SU-DHL-6 (cell line): ENCODE data around the gene GRID2.

Experiments used
- H2AFZ ChIP-seq: fragments of 200-600 bp; sonication (generic); 2 replicates; pipeline ENCODE4 v1.6.1; 2014; ENCODE audit warnings: low read depth, mild to moderate bottlenecking, moderate library complexity, mixed read lengths, antibody characterized with exemption, low read length; ENCODE audit not compliant: severe bottlenecking
- H3F3A ChIP-seq: fragments of 200-600 bp; shearing (Covaris generic); 2 replicates; pipeline ENCODE4 v1.6.0; 2016; ENCODE audit warnings: antibody characterized with exemption, mild to moderate bottlenecking; ENCODE audit not compliant: insufficient read depth
- H3K27ac ChIP-seq: fragments of 200-600 bp; sonication (generic); 2 replicates; pipeline ENCODE4 v1.5.1; 2016; ENCODE audit warnings: low read depth, mild to moderate bottlenecking, low read length, moderate library complexity, mixed read lengths
- H3K27me3 ChIP-seq: fragments of 200-600 bp; sonication (generic), shearing (Covaris generic); 2 replicates; pipeline ENCODE4 v1.6.0; 2014; ENCODE audit warnings: mild to moderate bottlenecking, low read length
- H3K36me3 ChIP-seq: fragments of 200-600 bp; sonication (generic); 2 replicates; pipeline ENCODE4 v1.6.1; 2014; ENCODE audit warnings: mild to moderate bottlenecking, low read length, mixed read lengths
- H3K4me2 ChIP-seq: fragments of 300-600, 200-600 bp; shearing (Covaris generic), sonication (generic); 2 replicates; pipeline ENCODE4 v1.6.0; 2014; ENCODE audit warnings: low read length, low read depth, mild to moderate bottlenecking; ENCODE audit not compliant: poor library complexity, severe bottlenecking
- H3K4me3 ChIP-seq: fragments of 200-600 bp; sonication (generic); 2 replicates; pipeline ENCODE4 v1.5.1; 2014; ENCODE audit warnings: antibody characterized with exemption, low read length, mild to moderate bottlenecking, mixed read lengths; ENCODE audit not compliant: insufficient read depth, poor library complexity, severe bottlenecking
- H3K79me2 ChIP-seq: fragments of 200-600 bp; sonication (generic); 2 replicates; pipeline ENCODE4 v1.6.1; 2014; ENCODE audit warnings: mild to moderate bottlenecking, low read length, moderate library complexity; ENCODE audit not compliant: insufficient read depth
- H3K9ac ChIP-seq: fragments of 200-600 bp; sonication (generic); 2 replicates; pipeline ENCODE4 v1.7.0; 2014; ENCODE audit warnings: mild to moderate bottlenecking, low read length
- H3K9me2 ChIP-seq: fragments of 200-600 bp; sonication (generic); replicated peaks from 2 replicates; pipeline ENCODE4 v1.6.1; 2014; ENCODE audit warnings: low read length; ENCODE audit not compliant: insufficient read depth
- H3K9me3 ChIP-seq: fragments of 200-600 bp; sonication (generic); 2 replicates; pipeline ENCODE4 v1.6.1; 2014; ENCODE audit warnings: low read length, mixed read lengths; ENCODE audit not compliant: insufficient read depth
- H4K20me1 ChIP-seq: fragments of 200-600 bp; sonication (generic); 2 replicates; pipeline ENCODE4 v1.6.1; 2014; ENCODE audit warnings: low read depth, mild to moderate bottlenecking, antibody characterized with exemption, low read length, moderate library complexity, mixed read lengths
- CTCF ChIP-seq: fragments of 200-600 bp; sonication (generic); IDR thresholded peaks from one replicate; pipeline ENCODE4 v1.5.1; 2017; ENCODE audit warnings: antibody characterized with exemption, mild to moderate bottlenecking, low read length, moderate library complexity; ENCODE audit not compliant: insufficient read depth, poor library complexity, severe bottlenecking
- EZH2phosphoT487 ChIP-seq: fragments of 200-600 bp; sonication (generic), shearing (Covaris generic); conservative IDR thresholded peaks from 2 replicates; pipeline ENCODE4 v1.6.1; 2018; ENCODE audit warnings: mild to moderate bottlenecking, antibody characterized with exemption, low read length, moderate library complexity, mixed read lengths

The GRID2 gene

GRCh38 chr4:93261207-93261606 lies 957.4 kb downstream of the GRID2 start:
- no peak overlapping the region for H2AFZ ChIP-seq
- no peaks in the 10 kb centered on the region for H3K9me3 ChIP-seq
- no peak overlapping the region for H3K9ac ChIP-seq
- no peaks in the 10 kb centered on the region for H3K36me3 ChIP-seq
- H3K27me3 ChIP-seq, result no peaks in the 10 kb centered on the region
- no peak overlapping the region for H3K4me2 ChIP-seq
- H3K9me2 ChIP-seq, result no peaks in the 10 kb centered on the region
- H4K20me1 ChIP-seq, result no peaks in the 10 kb centered on the region
- no peak overlapping the region for H3K4me3 ChIP-seq
- TF ChIP-seq CTCF (no peak), EZH2phosphoT487 (no peak)
- no peaks in the 10 kb centered on the region for H3F3A ChIP-seq
- H3K79me2 ChIP-seq, result no peaks in the 10 kb centered on the region
- H3K27ac ChIP-seq, result no peak overlapping the region

GRCh38 chr4:93263166-93263565 lies 959.4 kb downstream of the GRID2 start:
- Histone ChIP-seq H3K4me2 (no peak overlapping the region), H3K9me3 (no peaks in the 10 kb centered on the region), H3K9me2 (no peaks in the 10 kb centered on the region), H3K79me2 (no peaks in the 10 kb centered on the region), H2AFZ (no peak overlapping the region), H3K36me3 (no peaks in the 10 kb centered on the region), H4K20me1 (no peaks in the 10 kb centered on the region), H3K9ac (no peak overlapping the region), H3F3A (no peaks in the 10 kb centered on the region), H3K27ac (no peak overlapping the region), H3K4me3 (no peak overlapping the region), H3K27me3 (no peaks in the 10 kb centered on the region)
- TF ChIP-seq EZH2phosphoT487 (no peak), CTCF (no peak)

GRCh38 chr4:93267747-93268146 lies 964.0 kb downstream of the GRID2 start:
- Histone ChIP-seq H3F3A (no peaks in the 10 kb centered on the region), H3K4me2 (no peak overlapping the region), H2AFZ (no peak overlapping the region), H3K27me3 (no peaks in the 10 kb centered on the region), H3K27ac (no peak overlapping the region), H3K9me2 (no peaks in the 10 kb centered on the region), H3K9ac (no peak overlapping the region), H3K4me3 (no peak overlapping the region), H4K20me1 (no peaks in the 10 kb centered on the region), H3K36me3 (no peaks in the 10 kb centered on the region), H3K9me3 (no peaks in the 10 kb centered on the region), H3K79me2 (no peaks in the 10 kb centered on the region)
- TF ChIP-seq EZH2phosphoT487 (no peak), CTCF (no peak)

GRCh38 chr4:93285346-93285745 lies 981.6 kb downstream of the GRID2 start:
- no peaks in the 10 kb centered on the region for H3K36me3 ChIP-seq
- no peaks in the 10 kb centered on the region for H4K20me1 ChIP-seq
- no peak overlapping the region for H3K27ac ChIP-seq
- no peak overlapping the region for H2AFZ ChIP-seq
- no peaks in the 10 kb centered on the region for H3K79me2 ChIP-seq
- H3K9ac ChIP-seq, result no peak overlapping the region
- H3K27me3 ChIP-seq, result no peaks in the 10 kb centered on the region
- H3K4me2 ChIP-seq, result no peak overlapping the region
- TF ChIP-seq EZH2phosphoT487, result no peak
- no peak for TF ChIP-seq CTCF
- H3F3A ChIP-seq, result no peaks in the 10 kb centered on the region
- H3K9me3 ChIP-seq, result no peaks in the 10 kb centered on the region
- H3K9me2 ChIP-seq, result no peaks in the 10 kb centered on the region
- H3K4me3 ChIP-seq, result no peak overlapping the region
